ENCODE data around the gene HOXD10. TPM values are rescaled to one million over a fixed set of nuclear protein-coding genes. Genes with fewer than 3 reads are reported as not detected.

Gene HOXD10
- total RNA-seq, 1 experiment from 2014 or later = 88.6 TPM

- intact Hi-C loops (cut with micrococcal nuclease; ENCODE audit: unreplicated experiment) = no loop called here
- ChIA-PET CTCF (interaction anchor here (1.4 kb wide), 2 partner anchors 13 to 538 kb away, joined by 3 read pairs; no protein-coding TSS in a partner anchor), POLR2A (ENCODE audit: low non-redundant PET) (no interaction called here)
- TF ChIP-seq EZH2 (IDR thresholded peaks at IDR 0.05; ENCODE audit: borderline replicate concordance, low read depth, low read length, poor library complexity, severe bottlenecking) (no peak), CTCF (conservative IDR thresholded peaks at IDR 0.05; ENCODE audit: low read depth, low read length) (no peak)
- peak; percentile 34 for DNase-seq (ENCODE audit: low spot score)
- peak overlapping the region; percentile 73 for H3K4me3 ChIP-seq (ENCODE audit: low read depth, low read length, poor library complexity, severe bottlenecking)
- H3K36me3 ChIP-seq (ENCODE audit: insufficient read depth, low read length, poor library complexity, severe bottlenecking) = peaks cover 85% of the 10 kb centered on the region
- H3K27ac ChIP-seq (ENCODE audit: low read depth, low read length, poor library complexity, severe bottlenecking) = peak overlapping the region; percentile 88
- no peaks in the 10 kb centered on the region for H3K9me3 ChIP-seq (ENCODE audit: low read depth, low read length, poor library complexity, severe bottlenecking)
- peaks cover 22% of the 10 kb centered on the region for H3K4me1 ChIP-seq (ENCODE audit: insufficient read depth, low read length, poor library complexity, severe bottlenecking)
- no TSS peak for BruUV-seq (replicated peaks)
- no peaks in the 10 kb centered on the region for H3K27me3 ChIP-seq (replicated peaks; ENCODE audit: insufficient read depth, low read depth, low read length, poor library complexity)
Observed at GRCh38 chr2:176114120-176114929, 2.3 kb upstream of the HOXD10 start.

- intact Hi-C loops (cut with micrococcal nuclease; ENCODE audit: unreplicated experiment) = no loop called here
- Histone ChIP-seq H3K27me3 (replicated peaks; ENCODE audit: insufficient read depth, low read depth, low read length, poor library complexity) (no peaks in the 10 kb centered on the region), H3K4me1 (ENCODE audit: insufficient read depth, low read length, poor library complexity, severe bottlenecking) (peaks cover 29% of the 10 kb centered on the region), H3K36me3 (ENCODE audit: insufficient read depth, low read length, poor library complexity, severe bottlenecking) (peaks cover 85% of the 10 kb centered on the region), H3K27ac (ENCODE audit: low read depth, low read length, poor library complexity, severe bottlenecking) (peak overlapping the region; percentile 88), H3K9me3 (ENCODE audit: low read depth, low read length, poor library complexity, severe bottlenecking) (no peaks in the 10 kb centered on the region), H3K4me3 (ENCODE audit: low read depth, low read length, poor library complexity, severe bottlenecking) (peak overlapping the region; percentile 73)
- DNase-seq (ENCODE audit: low spot score) = no peak
- TF ChIP-seq EZH2 (IDR thresholded peaks at IDR 0.05; ENCODE audit: borderline replicate concordance, low read depth, low read length, poor library complexity, severe bottlenecking) (no peak), CTCF (conservative IDR thresholded peaks at IDR 0.05; ENCODE audit: low read depth, low read length) (no peak)
- ChIA-PET POLR2A (ENCODE audit: low non-redundant PET) (no interaction called here), CTCF (interaction anchor here (1.4 kb wide), 2 partner anchors 12 to 537 kb away, joined by 3 read pairs; no protein-coding TSS in a partner anchor)
- BruUV-seq (replicated peaks) = no TSS peak
Observed at GRCh38 chr2:176114930-176115625, 1.5 kb upstream of the HOXD10 start.

- H3K27ac ChIP-seq (ENCODE audit: low read depth, low read length, poor library complexity, severe bottlenecking) = peak overlapping the region; percentile 88
- no TSS peak for BruUV-seq (replicated peaks)
- ChIA-PET POLR2A (ENCODE audit: low non-redundant PET) (no interaction called here), CTCF (interaction anchor here (0.5 kb wide), 1 partner anchor 9 kb away, joined by 7 read pairs; no protein-coding TSS in a partner anchor)
- H3K36me3 ChIP-seq (ENCODE audit: insufficient read depth, low read length, poor library complexity, severe bottlenecking) = peaks cover 83% of the 10 kb centered on the region
- TF ChIP-seq CTCF (conservative IDR thresholded peaks at IDR 0.05; ENCODE audit: low read depth, low read length) (no peak), EZH2 (IDR thresholded peaks at IDR 0.05; ENCODE audit: borderline replicate concordance, low read depth, low read length, poor library complexity, severe bottlenecking) (no peak)
- peak; percentile 20 for DNase-seq (ENCODE audit: low spot score)
- H3K4me1 ChIP-seq (ENCODE audit: insufficient read depth, low read length, poor library complexity, severe bottlenecking) = peaks cover 47% of the 10 kb centered on the region
- peak overlapping the region; percentile 73 for H3K4me3 ChIP-seq (ENCODE audit: low read depth, low read length, poor library complexity, severe bottlenecking)
- H3K27me3 ChIP-seq (replicated peaks; ENCODE audit: insufficient read depth, low read depth, low read length, poor library complexity) = no peaks in the 10 kb centered on the region
- intact Hi-C loops (cut with micrococcal nuclease; ENCODE audit: unreplicated experiment) = no loop called here
- H3K9me3 ChIP-seq (ENCODE audit: low read depth, low read length, poor library complexity, severe bottlenecking) = no peaks in the 10 kb centered on the region
Observed at GRCh38 chr2:176117162-176117822, 714 bp downstream of the HOXD10 start.
